GM12878 (cell line): ENCODE data around the gene TRA2B. TPM values are rescaled to one million over a fixed set of nuclear protein-coding genes. Genes with fewer than 3 reads are reported as not detected.

Experiments
- ATAC-seq: fragments of 200-7000 bp; cut with Tn5 transposase; 3 replicates; pipeline ENCODE4 v1.9.1; 2020; ENCODE audit warnings: mild to moderate bottlenecking, moderate library complexity
- BruUV-seq: library from RNA; stranded (reverse); fragments of 400-500 nt; replicated peaks from 2 replicates; lab custom pipeline; 2021; lab: Mats Ljungman, UMichigan
- CTCF ChIA-PET: fragments of 300-600 bp; sonication (Branson Sonifier 250); formaldehyde crosslinking; extraction: SDS; loops from one replicate; lab custom pipeline; 2021; ENCODE audit warnings: inconsistent platforms; lab: Yijun Ruan, JAX
- POLR2A ChIA-PET: fragments of 350-600 bp; formaldehyde crosslinking; extraction: SDS; loops from one replicate; lab custom pipeline; 2021; ENCODE audit warnings: inconsistent platforms; lab: Charles Lee
- RAD21 ChIA-PET: fragments of 300-600 bp; sonication (Branson Sonifier 250); formaldehyde crosslinking; loops from one replicate; lab custom pipeline; 2023; ENCODE audit warnings: antibody characterized with exemption; ENCODE audit not compliant: unreplicated experiment; lab: Charles Lee
- SMC1A ChIA-PET: fragments of 300-600 bp; sonication (Branson Sonifier 250); formaldehyde crosslinking; loops from one replicate; lab custom pipeline; 2023; ENCODE audit not compliant: unreplicated experiment, uncharacterized antibody; lab: Charles Lee
- DNase-seq: peaks from one replicate; pipeline ENCODE4 v3.0.0-alpha.2; 2011; ENCODE audit warnings: low read depth, low spot score
- FAIRE-seq: peaks from 3 replicates; lab custom pipeline; 2011; peaks lifted over from hg19 to GRCh38; lab: Jason Lieb, UNC
- H2AFZ ChIP-seq: 2 replicates; pipeline ENCODE4 v1.6.0; 2011; ENCODE audit warnings: low read depth, low read length, control low read depth; ENCODE audit not compliant: control insufficient read depth
- H3K27ac ChIP-seq: 2 replicates; pipeline ENCODE4 v1.5.1; 2011; ENCODE audit warnings: control low read depth; ENCODE audit not compliant: control insufficient read depth, insufficient read depth
- H3K27me3 ChIP-seq, 2 experiments: replicated peaks in 1 of 2; 2 replicates each; pipeline versions ENCODE4 v1.6.0 to v1.6.1; 2011; ENCODE audit warnings: low read length in 1 of 2; ENCODE audit not compliant: control insufficient read depth in 2 of 2, insufficient read depth in 2 of 2
- H3K36me3 ChIP-seq, 2 experiments: 2 replicates each; pipeline ENCODE4 v1.5.1; 2011; ENCODE audit warnings: low read length in 1 of 2; ENCODE audit not compliant: control insufficient read depth in 2 of 2, insufficient read depth in 2 of 2
- H3K4me1 ChIP-seq: 2 replicates; pipeline ENCODE4 v1.6.1; 2011; ENCODE audit warnings: mild to moderate bottlenecking, low read length, moderate library complexity, mixed read lengths; ENCODE audit not compliant: control insufficient read depth, insufficient read depth
- H3K4me2 ChIP-seq: 2 replicates; pipeline ENCODE4 v1.6.0; 2011; ENCODE audit warnings: control low read depth; ENCODE audit not compliant: control insufficient read depth, insufficient read depth
- H3K4me3 ChIP-seq: fragments of 200-600 bp; sonication (generic); 2 replicates; pipeline ENCODE4 v1.5.1; 2016
- H3K79me2 ChIP-seq: 2 replicates; pipeline ENCODE4 v1.6.0; 2011; ENCODE audit warnings: low read length; ENCODE audit not compliant: control insufficient read depth, insufficient read depth
- H3K9ac ChIP-seq: 2 replicates; pipeline ENCODE4 v1.8.0; 2011; ENCODE audit warnings: low read length, control low read depth, mixed read lengths; ENCODE audit not compliant: control insufficient read depth, insufficient read depth
- H3K9me3 ChIP-seq: replicated peaks from 3 replicates; pipeline ENCODE4 v1.5.1; 2011; ENCODE audit warnings: mild to moderate bottlenecking, low read length; ENCODE audit not compliant: control insufficient read depth, insufficient read depth
- H4K20me1 ChIP-seq: 2 replicates; pipeline ENCODE4 v1.6.0; 2011; ENCODE audit not compliant: control insufficient read depth, insufficient read depth
- CBX3 ChIP-seq: fragments of 200-600 bp; sonication (generic); IDR thresholded peaks from 2 replicates; pipeline ENCODE4 v1.6.1; 2016; ENCODE audit warnings: low read depth, borderline replicate concordance
- CHD1 ChIP-seq: IDR thresholded peaks from 2 replicates; pipeline ENCODE4 v1.6.1; 2012; ENCODE audit warnings: low read depth, low read length, improper control_type of control experiment
- EZH2 ChIP-seq: IDR thresholded peaks from 2 replicates; pipeline ENCODE4 v1.6.1; 2012; ENCODE audit warnings: low read depth, mild to moderate bottlenecking, control low read depth, inconsistent platforms, low read length, borderline replicate concordance; ENCODE audit not compliant: control insufficient read depth
- MYC ChIP-seq: IDR thresholded peaks from 2 replicates; pipeline ENCODE4 v1.6.1; 2011; ENCODE audit warnings: mild to moderate bottlenecking, low read length, moderate library complexity, inconsistent platforms; ENCODE audit not compliant: insufficient read depth, insufficient replicate concordance, insufficient read length, severe bottlenecking
- SREBF2 ChIP-seq: IDR thresholded peaks from 2 replicates; pipeline ENCODE4 v1.6.1; 2012; ENCODE audit warnings: mild to moderate bottlenecking, low read length
- WRNIP1 ChIP-seq: IDR thresholded peaks from 2 replicates; pipeline ENCODE4 v1.6.1; 2011; ENCODE audit warnings: low read depth, low read length, improper control_type of control experiment, borderline replicate concordance
- WGBS: methylation state at CpG from one replicate; pipeline ENCODE4 v1.1.6; 2016; ENCODE audit warnings: low lambda C conversion rate; ENCODE audit not compliant: insufficient replicate concordance, insufficient coverage; ENCODE audit errors: missing lambda C conversion rate; 5-methylcytosine and 5-hydroxymethylcytosine counted together
- in situ Hi-C: fragments of 300-500 bp; cut with MboI; formaldehyde crosslinking; loops from 9 replicates; pipeline ENCODE4 v1.14.3; 2018; ENCODE audit warnings: mixed read lengths
- intact Hi-C: fragments of 100-400 bp; cut with micrococcal nuclease; formaldehyde crosslinking; loops from one replicate; pipeline ENCODE4 v1.14.2; 2022; ENCODE audit not compliant: unreplicated experiment
- polyA plus RNA-seq, 11 experiments: library from polyadenylated mRNA; depleted of rRNA in 4 of 11; unstranded in 6 of 11; stranded (reverse) in 5 of 11; fragments of >200 nt; fragmentation: Nextera tagmentation in 4 of 11; fragmentation: Illumina TruSeq in 1 of 11; extraction: Ambion mirVana in 4 of 11; extraction: Trizol in 1 of 11; gene quantifications; 1 replicate in 1 of 11; 2 replicates in 10 of 11; pipeline versions ENCODE4 v1.2.1 to v1.2.3, GENCODE V29; 2011 to 2016; ENCODE audit warnings: inconsistent platforms in 2 of 11, missing spikeins in 2 of 11, low read depth in 1 of 11
- total RNA-seq, 4 experiments: library from RNA; depleted of rRNA in 3 of 4; stranded (reverse); fragments of >200 nt in 3 of 4; fragmentation: Illumina TruSeq in 1 of 4; extraction: Trizol in 1 of 4; gene quantifications; 2 replicates each; pipeline versions ENCODE4 v1.2.1 to v1.2.3, GENCODE V29; 2013 to 2021
- TF ChIP-seq, protein P1 (sequence below): IDR thresholded peaks from 2 replicates; pipeline ENCODE4 v1.6.1; 2011; ENCODE audit warnings: low read depth, mild to moderate bottlenecking, low read length, moderate library complexity, borderline replicate concordance; ENCODE audit errors: extremely low read depth
- TF ChIP-seq, protein P2 (sequence below): fragments of 450-650 bp; formaldehyde crosslinking; IDR thresholded peaks from 2 replicates; pipeline ENCODE4 v1.5.0; 2022; ENCODE audit warnings: mild to moderate bottlenecking, missing genetic modification characterization
- TF ChIP-seq, protein P3 (sequence below), 3 experiments: IDR thresholded peaks in 2 of 3; conservative IDR thresholded peaks in 1 of 3; 2 replicates each; pipeline ENCODE4 v1.5.1; 2011; ENCODE audit warnings: low read depth in 3 of 3, low read length in 3 of 3, mild to moderate bottlenecking in 3 of 3, control low read depth in 2 of 3, moderate library complexity in 2 of 3, inconsistent platforms in 1 of 3, mixed read lengths in 1 of 3; ENCODE audit not compliant: control insufficient read depth in 2 of 3, insufficient read depth in 1 of 3; ENCODE audit errors: extremely low read depth in 1 of 3
- TF ChIP-seq, protein P4 (sequence below): fragments of 450-650 bp; IDR thresholded peaks from 2 replicates; pipeline ENCODE4 v1.6.1; 2017; ENCODE audit warnings: borderline replicate concordance

Gene TRA2B
- total and polyA plus RNA-seq, 10 of the 15 experiments (the other 5 are each of a cell fraction or from before 2014, with no cell fraction given): 130 to 317 (median 278) TPM

DNA sequence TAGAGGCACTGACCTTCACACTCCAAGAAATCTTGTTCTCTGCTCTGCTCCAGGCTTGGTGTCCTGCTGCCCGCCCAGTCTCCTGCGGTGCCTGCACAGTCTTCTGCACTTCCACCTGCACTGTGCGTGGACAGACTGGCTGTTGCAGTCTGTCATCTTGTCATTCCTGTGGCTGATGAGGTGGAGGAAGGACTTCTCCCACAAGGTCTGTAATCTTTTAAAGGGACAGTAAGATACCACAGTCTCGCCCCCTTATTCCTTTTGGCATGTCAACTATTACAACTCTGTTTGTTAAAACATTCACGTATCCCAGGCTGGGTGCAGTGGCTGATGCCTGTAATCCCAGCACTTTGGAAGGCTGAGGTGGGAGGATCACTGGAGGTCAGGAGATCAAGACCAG, 58.9 kb downstream of the TRA2B start (continued):
- TF ChIP-seq, protein P1, sequence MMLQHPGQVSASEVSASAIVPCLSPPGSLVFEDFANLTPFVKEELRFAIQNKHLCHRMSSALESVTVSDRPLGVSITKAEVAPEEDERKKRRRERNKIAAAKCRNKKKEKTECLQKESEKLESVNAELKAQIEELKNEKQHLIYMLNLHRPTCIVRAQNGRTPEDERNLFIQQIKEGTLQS: no peak
- TF ChIP-seq, protein P2, sequence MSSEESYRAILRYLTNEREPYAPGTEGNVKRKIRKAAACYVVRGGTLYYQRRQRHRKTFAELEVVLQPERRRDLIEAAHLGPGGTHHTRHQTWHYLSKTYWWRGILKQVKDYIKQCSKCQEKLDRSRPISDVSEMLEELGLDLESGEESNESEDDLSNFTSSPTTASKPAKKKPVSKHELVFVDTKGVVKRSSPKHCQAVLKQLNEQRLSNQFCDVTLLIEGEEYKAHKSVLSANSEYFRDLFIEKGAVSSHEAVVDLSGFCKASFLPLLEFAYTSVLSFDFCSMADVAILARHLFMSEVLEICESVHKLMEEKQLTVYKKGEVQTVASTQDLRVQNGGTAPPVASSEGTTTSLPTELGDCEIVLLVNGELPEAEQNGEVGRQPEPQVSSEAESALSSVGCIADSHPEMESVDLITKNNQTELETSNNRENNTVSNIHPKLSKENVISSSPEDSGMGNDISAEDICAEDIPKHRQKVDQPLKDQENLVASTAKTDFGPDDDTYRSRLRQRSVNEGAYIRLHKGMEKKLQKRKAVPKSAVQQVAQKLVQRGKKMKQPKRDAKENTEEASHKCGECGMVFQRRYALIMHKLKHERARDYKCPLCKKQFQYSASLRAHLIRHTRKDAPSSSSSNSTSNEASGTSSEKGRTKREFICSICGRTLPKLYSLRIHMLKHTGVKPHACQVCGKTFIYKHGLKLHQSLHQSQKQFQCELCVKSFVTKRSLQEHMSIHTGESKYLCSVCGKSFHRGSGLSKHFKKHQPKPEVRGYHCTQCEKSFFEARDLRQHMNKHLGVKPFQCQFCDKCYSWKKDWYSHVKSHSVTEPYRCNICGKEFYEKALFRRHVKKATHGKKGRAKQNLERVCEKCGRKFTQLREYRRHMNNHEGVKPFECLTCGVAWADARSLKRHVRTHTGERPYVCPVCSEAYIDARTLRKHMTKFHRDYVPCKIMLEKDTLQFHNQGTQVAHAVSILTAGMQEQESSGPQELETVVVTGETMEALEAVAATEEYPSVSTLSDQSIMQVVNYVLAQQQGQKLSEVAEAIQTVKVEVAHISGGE (CRISPR knock-in tag): no peak
- no peak for TF ChIP-seq WRNIP1

DNA sequence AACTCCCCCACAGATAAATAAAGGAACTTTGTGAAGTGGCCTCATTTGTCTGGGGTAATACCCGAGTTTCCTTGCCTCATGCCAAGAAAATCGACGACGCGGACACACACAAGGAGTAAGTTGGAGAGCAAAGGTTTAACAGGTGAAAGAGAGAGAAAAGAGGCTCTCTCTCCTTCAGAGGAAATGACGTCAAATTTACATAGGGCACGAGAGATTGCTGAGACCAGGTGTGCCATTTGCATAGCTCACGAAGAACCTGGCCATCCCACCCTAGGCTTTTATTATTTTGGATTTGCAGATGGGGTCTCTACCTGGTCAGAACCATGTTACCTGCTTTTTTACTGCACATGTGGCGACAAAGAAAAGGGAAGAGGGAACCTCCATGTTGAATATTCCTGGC, 63.7 kb downstream of the TRA2B start:
- Histone ChIP-seq H3K9ac (no peak overlapping the region), H3K79me2 (no peaks in the 10 kb centered on the region), H3K4me3 (no peak overlapping the region), H2AFZ (no peak overlapping the region), H3K27ac (no peak overlapping the region), H3K4me2 (no peak overlapping the region), H3K27me3 (no peaks in the 10 kb centered on the region; a peak in 1 of 4 replicates), H4K20me1 (no peaks in the 10 kb centered on the region), H3K9me3 (no peaks in the 10 kb centered on the region), H3K4me1 (no peaks in the 10 kb centered on the region), H3K36me3 (no peaks in the 10 kb centered on the region)
- WGBS: 38% methylated on average over 9 of the region's 9 CpGs
- ChIA-PET CTCF (interaction anchor here (0.5 kb wide), 1 partner anchor 9 kb away, joined by 3 read pairs; no protein-coding TSS in a partner anchor), POLR2A (no interaction called here), RAD21 (interaction anchor here (1.2 kb wide), 1 partner anchor 53 kb away, joined by 3 read pairs; no protein-coding TSS in a partner anchor), SMC1A (interaction anchor here (0.9 to 1.6 kb wide), 2 partner anchors 13 to 32 kb away, joined by 3 read pairs; no protein-coding TSS in a partner anchor)
- DNase-seq: no peak
- no peak for ATAC-seq
- in situ Hi-C loops: no loop called here
- FAIRE-seq: no peak
- intact Hi-C loops: no loop called here
- no TSS peak for BruUV-seq
- TF ChIP-seq CHD1 (no peak), CBX3 (no peak), MYC (no peak), SREBF2 (no peak), EZH2 (no peak)
- TF ChIP-seq, protein P1: no peak
- TF ChIP-seq, protein P3, sequence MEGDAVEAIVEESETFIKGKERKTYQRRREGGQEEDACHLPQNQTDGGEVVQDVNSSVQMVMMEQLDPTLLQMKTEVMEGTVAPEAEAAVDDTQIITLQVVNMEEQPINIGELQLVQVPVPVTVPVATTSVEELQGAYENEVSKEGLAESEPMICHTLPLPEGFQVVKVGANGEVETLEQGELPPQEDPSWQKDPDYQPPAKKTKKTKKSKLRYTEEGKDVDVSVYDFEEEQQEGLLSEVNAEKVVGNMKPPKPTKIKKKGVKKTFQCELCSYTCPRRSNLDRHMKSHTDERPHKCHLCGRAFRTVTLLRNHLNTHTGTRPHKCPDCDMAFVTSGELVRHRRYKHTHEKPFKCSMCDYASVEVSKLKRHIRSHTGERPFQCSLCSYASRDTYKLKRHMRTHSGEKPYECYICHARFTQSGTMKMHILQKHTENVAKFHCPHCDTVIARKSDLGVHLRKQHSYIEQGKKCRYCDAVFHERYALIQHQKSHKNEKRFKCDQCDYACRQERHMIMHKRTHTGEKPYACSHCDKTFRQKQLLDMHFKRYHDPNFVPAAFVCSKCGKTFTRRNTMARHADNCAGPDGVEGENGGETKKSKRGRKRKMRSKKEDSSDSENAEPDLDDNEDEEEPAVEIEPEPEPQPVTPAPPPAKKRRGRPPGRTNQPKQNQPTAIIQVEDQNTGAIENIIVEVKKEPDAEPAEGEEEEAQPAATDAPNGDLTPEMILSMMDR (IDR thresholded peaks at IDR 0.05 in 2 of 3, conservative IDR thresholded peaks at IDR 0.05 in 1 of 3; ENCODE audit: control insufficient read depth in 2 of 3, extremely low read depth in 1 of 3, insufficient read depth in 1 of 3, low read depth in 3 of 3, low read length in 3 of 3): no peak
- TF ChIP-seq, protein P4, sequence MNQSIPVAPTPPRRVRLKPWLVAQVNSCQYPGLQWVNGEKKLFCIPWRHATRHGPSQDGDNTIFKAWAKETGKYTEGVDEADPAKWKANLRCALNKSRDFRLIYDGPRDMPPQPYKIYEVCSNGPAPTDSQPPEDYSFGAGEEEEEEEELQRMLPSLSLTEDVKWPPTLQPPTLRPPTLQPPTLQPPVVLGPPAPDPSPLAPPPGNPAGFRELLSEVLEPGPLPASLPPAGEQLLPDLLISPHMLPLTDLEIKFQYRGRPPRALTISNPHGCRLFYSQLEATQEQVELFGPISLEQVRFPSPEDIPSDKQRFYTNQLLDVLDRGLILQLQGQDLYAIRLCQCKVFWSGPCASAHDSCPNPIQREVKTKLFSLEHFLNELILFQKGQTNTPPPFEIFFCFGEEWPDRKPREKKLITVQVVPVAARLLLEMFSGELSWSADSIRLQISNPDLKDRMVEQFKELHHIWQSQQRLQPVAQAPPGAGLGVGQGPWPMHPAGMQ: no peak
